ENCODE data around the gene SNTG2.
A peak's percentile ranks its signal among the peaks of the same experiment; 100 is the strongest.

SNTG2 gene

GRCh38 chr2:1403565-1403964 is 452.9 kb downstream of the SNTG2 start:
- Mint-ChIP-seq H3K4me1 (peaks cover 4% of the 10 kb centered on the region), H3K27me3 (ENCODE audit: low read depth) (peaks cover 16% of the 10 kb centered on the region), H3K27ac (no peak overlapping the region), H3K4me3 (no peak overlapping the region), H3K36me3 (ENCODE audit: low read depth) (no peaks in the 10 kb centered on the region), H3K9me3 (no peaks in the 10 kb centered on the region)
- no peak for TF ChIP-seq CTCF (IDR thresholded peaks at IDR 0.05; ENCODE audit: unreplicated experiment in 3 of 3)

- no peak for TF ChIP-seq CTCF (IDR thresholded peaks at IDR 0.05; ENCODE audit: unreplicated experiment in 3 of 3)
- Mint-ChIP-seq H3K4me3 (no peak overlapping the region), H3K4me1 (no peaks in the 10 kb centered on the region), H3K27ac (no peak overlapping the region), H3K9me3 (no peaks in the 10 kb centered on the region), H3K36me3 (ENCODE audit: low read depth) (no peaks in the 10 kb centered on the region), H3K27me3 (ENCODE audit: low read depth) (peaks cover 11% of the 10 kb centered on the region)
Observed at GRCh38 chr2:1405124-1405523, 454.5 kb downstream of the SNTG2 start.

GRCh38 chr2:1405967-1406366 is 455.3 kb downstream of the SNTG2 start:
- Mint-ChIP-seq H3K27ac (no peak overlapping the region), H3K9me3 (no peaks in the 10 kb centered on the region), H3K36me3 (ENCODE audit: low read depth) (no peaks in the 10 kb centered on the region), H3K4me3 (no peak overlapping the region), H3K4me1 (no peaks in the 10 kb centered on the region), H3K27me3 (ENCODE audit: low read depth) (peaks cover 11% of the 10 kb centered on the region)
- TF ChIP-seq CTCF (IDR thresholded peaks at IDR 0.05; ENCODE audit: unreplicated experiment in 3 of 3) = no peak

GRCh38 chr2:1406434-1406833 is 455.8 kb downstream of the SNTG2 start:
- Mint-ChIP-seq H3K4me3 (no peak overlapping the region), H3K27me3 (ENCODE audit: low read depth) (peaks cover 11% of the 10 kb centered on the region), H3K36me3 (ENCODE audit: low read depth) (no peaks in the 10 kb centered on the region), H3K4me1 (no peaks in the 10 kb centered on the region), H3K9me3 (no peaks in the 10 kb centered on the region), H3K27ac (no peak overlapping the region)
- TF ChIP-seq CTCF (IDR thresholded peaks at IDR 0.05; ENCODE audit: unreplicated experiment in 3 of 3) = no peak

GRCh38 chr2:1407950-1408675 is 457.5 kb downstream of the SNTG2 start:
- peaks cover 20% of the 10 kb centered on the region for H3K27me3 Mint-ChIP-seq (ENCODE audit: low read depth)
- no peak for TF ChIP-seq CTCF (IDR thresholded peaks at IDR 0.05; ENCODE audit: unreplicated experiment in 3 of 3)
- no peaks in the 10 kb centered on the region for H3K4me1 Mint-ChIP-seq
- no peaks in the 10 kb centered on the region for H3K36me3 Mint-ChIP-seq (ENCODE audit: low read depth)
- no peak overlapping the region for H3K27ac Mint-ChIP-seq
- no peak overlapping the region for H3K4me3 Mint-ChIP-seq
- H3K9me3 Mint-ChIP-seq = no peaks in the 10 kb centered on the region

GRCh38 chr2:1413156-1413710 is 462.6 kb downstream of the SNTG2 start, which contains the start of gene TPO:
TSS of gene TPO (plus strand) at chr2:1413463. CDS start at chr2:1414409, 946 bp downstream.
- TF ChIP-seq CTCF (IDR thresholded peaks at IDR 0.05; ENCODE audit: unreplicated experiment in 3 of 3) = no peak
- H3K27me3 Mint-ChIP-seq (ENCODE audit: low read depth) = peaks cover 11% of the 10 kb centered on the region
- no peak within 1 kb of the TSS for H3K4me3 Mint-ChIP-seq
- H3K27ac Mint-ChIP-seq = peak within 1 kb of the TSS in 1 of 3 experiments; percentile 58
- no peaks in the 10 kb centered on the region for H3K9me3 Mint-ChIP-seq
- no peaks in the 10 kb centered on the region for H3K36me3 Mint-ChIP-seq (ENCODE audit: low read depth)
- no peaks in the 10 kb centered on the region for H3K4me1 Mint-ChIP-seq

Measured in nephron (organoid).